Karpas-422 (cell line): ENCODE results near the gene BSND. TPM values are rescaled to one million over a fixed set of nuclear protein-coding genes. Genes with fewer than 3 reads are reported as not detected.

Experiments used
- DNase-seq: peaks from one replicate; pipeline ENCODE4 v3.0.0-alpha.2; 2015
- H2AFZ ChIP-seq: fragments of 200-600 bp; sonication (generic); 2 replicates; pipeline ENCODE4 v1.6.1; 2014; ENCODE audit warnings: antibody characterized with exemption, low read length, mixed read lengths
- H3K27ac ChIP-seq: fragments of 200-600 bp; sonication (generic); 2 replicates; pipeline ENCODE4 v1.5.1; 2014; ENCODE audit warnings: mild to moderate bottlenecking, low read length, moderate library complexity
- H3K27me3 ChIP-seq: fragments of 200-600 bp; sonication (generic); 2 replicates; pipeline ENCODE4 v1.6.1; 2014; ENCODE audit warnings: low read length, mixed read lengths
- H3K36me3 ChIP-seq: fragments of 200-600 bp; sonication (generic); 2 replicates; pipeline ENCODE4 v1.6.1; 2014; ENCODE audit warnings: low read length, mixed read lengths; ENCODE audit not compliant: insufficient read depth
- H3K4me1 ChIP-seq: fragments of 200-600 bp; sonication (generic); 2 replicates; pipeline ENCODE4 v1.6.1; 2014; ENCODE audit warnings: mild to moderate bottlenecking, low read length, mixed read lengths
- H3K4me2 ChIP-seq: fragments of 200-600 bp; sonication (generic); 2 replicates; pipeline ENCODE4 v1.6.1; 2014; ENCODE audit warnings: low read length, low read depth, mild to moderate bottlenecking; ENCODE audit not compliant: poor library complexity, severe bottlenecking
- H3K4me3 ChIP-seq: fragments of 200-600 bp; sonication (generic); 2 replicates; pipeline ENCODE4 v1.5.1; 2014; ENCODE audit warnings: mild to moderate bottlenecking, antibody characterized with exemption, low read length, mixed read lengths
- H3K79me2 ChIP-seq: fragments of 200-600 bp; sonication (generic); 2 replicates; pipeline ENCODE4 v1.6.1; 2014; ENCODE audit warnings: mild to moderate bottlenecking, low read length, mixed read lengths
- H3K9ac ChIP-seq: fragments of 200-600 bp; sonication (generic); 2 replicates; pipeline ENCODE4 v1.6.0; 2014; ENCODE audit warnings: low read length
- H3K9me2 ChIP-seq: fragments of 200-600 bp; sonication (generic), shearing (Covaris generic); replicated peaks from 2 replicates; pipeline ENCODE4 v1.6.0; 2014; ENCODE audit warnings: mild to moderate bottlenecking, low read length, moderate library complexity; ENCODE audit not compliant: insufficient read depth
- H3K9me3 ChIP-seq: fragments of 300-700, 200-600 bp; sonication (generic); 2 replicates; pipeline ENCODE4 v1.6.1; 2014; ENCODE audit warnings: low read length, mixed read lengths
- H4K20me1 ChIP-seq: fragments of 200-600 bp; sonication (generic); 2 replicates; pipeline ENCODE4 v1.6.1; 2014; ENCODE audit warnings: mild to moderate bottlenecking, antibody characterized with exemption, low read length, low read depth; ENCODE audit not compliant: insufficient read depth
- total RNA-seq: library from RNA; depleted of rRNA; stranded (reverse); fragments of >200 nt; shearing (Covaris generic); gene quantifications from 2 replicates; pipeline ENCODE4 v1.2.3, GENCODE V29; 2014; ENCODE audit warnings: low replicate concordance

The BSND gene
- total RNA-seq, 1 experiment from 2014 or later = not detected

DNA sequence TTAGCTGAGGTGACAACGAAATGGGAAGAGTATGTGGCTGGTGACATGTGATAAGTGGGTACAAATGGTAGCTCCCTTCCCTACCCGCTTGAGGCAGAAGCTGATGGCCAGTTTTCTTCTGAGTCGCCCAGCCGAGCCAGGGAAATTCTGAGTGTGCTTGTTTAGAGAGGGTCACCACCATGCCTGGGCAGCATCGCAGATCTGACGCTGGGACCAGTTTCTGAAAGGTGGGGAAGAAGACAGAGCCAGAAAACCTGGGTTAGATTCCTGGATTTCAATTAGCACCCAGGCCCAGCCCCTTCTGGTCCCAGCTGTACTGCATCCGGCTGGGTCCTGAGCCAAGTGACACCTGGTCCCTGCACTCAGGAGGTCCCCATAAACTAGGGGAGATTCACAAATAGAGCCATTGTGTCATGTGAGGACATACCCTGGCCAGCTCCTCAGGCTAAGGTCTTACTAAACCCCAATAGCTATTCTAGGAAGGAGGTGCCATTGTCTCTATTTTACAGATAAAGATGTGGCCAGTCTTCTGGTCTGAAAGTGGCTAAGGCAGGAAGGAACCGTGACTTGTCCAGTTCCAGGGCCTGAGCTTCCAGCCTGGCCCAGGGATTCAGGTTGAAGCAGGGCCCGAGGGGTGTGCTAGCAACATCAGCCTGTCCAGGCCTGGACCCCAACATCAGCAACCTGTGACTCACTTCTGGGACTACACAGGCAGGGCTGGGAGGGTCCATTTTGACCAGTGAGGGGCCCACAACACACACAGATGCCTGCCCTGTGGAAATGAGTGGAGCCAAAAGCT lies 20.0 kb upstream of the BSND start:
- Histone ChIP-seq H3K9ac (no peak overlapping the region), H3K4me1 (peaks cover 32% of the 10 kb centered on the region), H4K20me1 (no peaks in the 10 kb centered on the region), H3K9me3 (no peaks in the 10 kb centered on the region), H3K9me2 (no peaks in the 10 kb centered on the region), H3K4me3 (no peak overlapping the region), H2AFZ (no peak overlapping the region), H3K4me2 (no peak overlapping the region), H3K27me3 (no peaks in the 10 kb centered on the region), H3K36me3 (no peaks in the 10 kb centered on the region), H3K27ac (no peak overlapping the region), H3K79me2 (no peaks in the 10 kb centered on the region)
- DNase-seq = no peak

GRCh38 chr1:54979327-54979891 lies 19.3 kb upstream of the BSND start:
- Histone ChIP-seq H3K9ac (no peak overlapping the region), H3K4me3 (no peak overlapping the region), H4K20me1 (no peaks in the 10 kb centered on the region), H3K4me1 (peaks cover 38% of the 10 kb centered on the region), H3K36me3 (no peaks in the 10 kb centered on the region), H3K27ac (no peak overlapping the region), H2AFZ (no peak overlapping the region), H3K27me3 (no peaks in the 10 kb centered on the region), H3K9me2 (no peaks in the 10 kb centered on the region), H3K79me2 (no peaks in the 10 kb centered on the region), H3K9me3 (no peaks in the 10 kb centered on the region), H3K4me2 (no peak overlapping the region)
- DNase-seq = no peak

GRCh38 chr1:54980046-54980527 lies 18.6 kb upstream of the BSND start:
- Histone ChIP-seq H3K79me2 (no peaks in the 10 kb centered on the region), H3K9me3 (no peaks in the 10 kb centered on the region), H3K4me1 (peaks cover 38% of the 10 kb centered on the region), H3K36me3 (no peaks in the 10 kb centered on the region), H2AFZ (no peak overlapping the region), H3K9ac (no peak overlapping the region), H3K27ac (no peak overlapping the region), H3K4me2 (no peak overlapping the region), H3K27me3 (no peaks in the 10 kb centered on the region), H3K9me2 (no peaks in the 10 kb centered on the region), H3K4me3 (no peak overlapping the region), H4K20me1 (no peaks in the 10 kb centered on the region)
- DNase-seq = no peak

- no peaks in the 10 kb centered on the region for H3K27me3 ChIP-seq
- H4K20me1 ChIP-seq = no peaks in the 10 kb centered on the region
- H2AFZ ChIP-seq = no peak within 1 kb of the TSS
- H3K79me2 ChIP-seq = no peaks in the 10 kb centered on the region
- DNase-seq = no peak
- no peak within 1 kb of the TSS for H3K9ac ChIP-seq
- H3K4me3 ChIP-seq = no peak within 1 kb of the TSS
- no peaks in the 10 kb centered on the region for H3K9me2 ChIP-seq
- H3K36me3 ChIP-seq = no peaks in the 10 kb centered on the region
- H3K9me3 ChIP-seq = no peaks in the 10 kb centered on the region
- no peak within 1 kb of the TSS for H3K4me2 ChIP-seq
- H3K4me1 ChIP-seq = peaks cover 38% of the 10 kb centered on the region
- no peak within 1 kb of the TSS for H3K27ac ChIP-seq
Measured at GRCh38 chr1:54980528-54981241, 18.0 kb upstream of the BSND start, which contains the start of gene TMEM61. Gene TMEM61 (plus strand): TSS chr1:54980628. CDS start chr1:54981066, 438 bp downstream.

DNA sequence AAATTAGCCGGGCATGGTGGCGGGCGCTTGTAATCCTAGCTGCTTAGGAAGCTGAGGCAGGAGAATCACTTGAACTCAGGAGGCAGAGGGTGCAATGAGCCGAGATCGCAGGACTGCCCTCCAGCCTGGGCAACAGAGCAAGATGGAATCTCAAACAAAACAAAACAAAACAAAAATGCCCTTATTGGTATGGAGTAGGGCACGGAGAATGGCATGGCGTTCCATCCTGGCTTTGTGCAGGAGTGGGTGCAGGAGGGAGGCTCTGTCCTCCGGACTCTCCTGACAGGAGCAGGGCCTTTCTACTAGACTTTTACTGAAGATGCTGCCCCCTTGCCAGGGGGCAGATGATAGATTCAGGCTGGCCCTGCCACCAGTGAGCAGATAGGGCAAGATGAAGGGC lies 17.3 kb upstream of the BSND start:
- Histone ChIP-seq H3K4me1 (peaks cover 37% of the 10 kb centered on the region), H3K4me3 (no peak overlapping the region), H3K36me3 (no peaks in the 10 kb centered on the region), H3K27ac (no peak overlapping the region), H2AFZ (no peak overlapping the region), H3K79me2 (no peaks in the 10 kb centered on the region), H3K9ac (no peak overlapping the region), H3K4me2 (no peak overlapping the region), H4K20me1 (no peaks in the 10 kb centered on the region), H3K9me2 (no peaks in the 10 kb centered on the region), H3K27me3 (no peaks in the 10 kb centered on the region; the same call in 1 of the 2 replicates), H3K9me3 (no peaks in the 10 kb centered on the region)
- DNase-seq = no peak

- Histone ChIP-seq H3K9me3 (no peaks in the 10 kb centered on the region), H4K20me1 (no peaks in the 10 kb centered on the region), H2AFZ (no peak overlapping the region), H3K27ac (no peak overlapping the region), H3K4me1 (peaks cover 35% of the 10 kb centered on the region), H3K4me2 (no peak overlapping the region), H3K36me3 (no peaks in the 10 kb centered on the region), H3K9me2 (no peaks in the 10 kb centered on the region), H3K79me2 (no peaks in the 10 kb centered on the region), H3K4me3 (no peak overlapping the region), H3K27me3 (no peaks in the 10 kb centered on the region; the same call in 1 of the 2 replicates), H3K9ac (no peak overlapping the region)
- no peak for DNase-seq
Measured at GRCh38 chr1:54982739-54983138, 16.0 kb upstream of the BSND start.

DNA sequence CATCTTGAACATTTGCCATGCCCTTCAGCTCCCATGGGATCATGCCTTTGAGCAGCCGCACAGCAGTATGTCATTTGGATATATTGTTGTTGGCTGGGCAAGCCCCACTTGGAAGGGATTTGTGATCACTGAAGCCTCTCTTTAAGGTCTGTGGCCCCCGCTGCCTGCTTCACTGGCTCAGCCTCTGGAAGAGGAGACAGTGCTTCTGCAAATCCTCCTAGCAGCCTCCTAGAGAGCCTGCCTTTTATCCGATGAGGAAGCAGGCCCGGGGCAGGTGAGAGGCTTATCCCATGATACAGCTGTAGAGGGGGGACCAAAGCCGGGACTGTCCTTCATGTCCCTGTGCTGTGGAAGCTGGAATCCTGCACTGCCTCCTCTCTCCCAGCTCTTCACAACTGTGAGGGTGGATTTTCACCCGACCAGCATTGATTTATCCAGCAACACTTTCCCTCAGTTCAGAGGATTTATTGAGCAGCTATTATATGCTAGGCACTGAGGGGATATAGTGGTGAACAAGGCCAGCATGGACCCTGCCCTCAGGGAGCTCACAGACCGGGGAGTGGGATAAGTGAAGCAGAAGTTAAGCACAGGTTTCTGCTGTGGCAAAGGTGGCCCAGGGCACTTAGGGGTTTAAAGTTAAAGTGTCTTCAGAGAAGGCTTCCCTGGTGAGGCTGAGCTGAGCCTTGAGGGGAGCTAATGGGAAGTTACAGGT lies 14.4 kb upstream of the BSND start:
- H3K27ac ChIP-seq = no peak overlapping the region
- no peaks in the 10 kb centered on the region for H3K9me2 ChIP-seq
- DNase-seq = no peak
- no peak overlapping the region for H2AFZ ChIP-seq
- H3K36me3 ChIP-seq = no peaks in the 10 kb centered on the region
- no peaks in the 10 kb centered on the region for H3K9me3 ChIP-seq
- H3K9ac ChIP-seq = no peak overlapping the region
- no peaks in the 10 kb centered on the region for H3K79me2 ChIP-seq
- no peak overlapping the region for H3K4me2 ChIP-seq
- H3K4me1 ChIP-seq = peaks cover 40% of the 10 kb centered on the region
- no peak overlapping the region for H3K4me3 ChIP-seq
- H3K27me3 ChIP-seq = no peaks in the 10 kb centered on the region; the same call in 1 of the 2 replicates
- no peaks in the 10 kb centered on the region for H4K20me1 ChIP-seq
